Adrenal gland (tissue), 5 donors: ENCODE measurements around the gene DACT2.

Source experiments
- CTCF ChIP-seq, 6 experiments: fragments of 450-650 bp in 4 of 6; fragments of 200-600 bp in 2 of 6; sonication (generic) in 1 of 6; IDR thresholded peaks; 1 replicate in 5 of 6; 2 replicates in 1 of 6; pipeline versions ENCODE4 v1.5.1 to v1.8.0; 2016 to 2021; ENCODE audit warnings: antibody characterized with exemption in 6 of 6, mild to moderate bottlenecking in 2 of 6, moderate library complexity in 1 of 6
- POLR2A ChIP-seq, 2 donors: fragments of 450-650 bp; IDR thresholded peaks; one replicate each; pipeline ENCODE4 v1.6.1; 2017; ENCODE audit warnings: antibody characterized with exemption in 2 of 2, mild to moderate bottlenecking in 2 of 2, moderate library complexity in 1 of 2
- donor health status: DM: no; HTN: no; CAD: no.

GRCh38 chr6:168310403-168310802 lies 9.2 kb downstream of the DACT2 start:
- no peak for TF ChIP-seq POLR2A (IDR thresholded peaks at IDR 0.05)
- TF ChIP-seq CTCF (IDR thresholded peaks at IDR 0.05), result no peak
